WTC11 (cell line): ENCODE measurements around the gene LAMC3. TPM values are rescaled to one million over a fixed set of nuclear protein-coding genes. Genes with fewer than 3 reads are reported as not detected.

Experiments
- ATAC-seq: fragments of 200-7000 bp; cut with Tn5 transposase; 2 replicates; pipeline ENCODE4 v1.10.0; 2021; ENCODE audit warnings: mild to moderate bottlenecking, moderate library complexity
- CTCF ChIA-PET: fragments of 300-600 bp; sonication (Branson Sonifier 250); formaldehyde crosslinking; loops from one replicate; lab custom pipeline; 2021; ENCODE audit warnings: antibody characterized with exemption; lab: Charles Lee
- POLR2A ChIA-PET: fragments of 350-600 bp; sonication (Branson Sonifier 250); formaldehyde crosslinking; loops from one replicate; lab custom pipeline; 2021; ENCODE audit warnings: antibody characterized with exemption; lab: Charles Lee
- DNase-seq: peaks from one replicate; pipeline ENCODE4 v3.0.0; 2021; ENCODE audit warnings: low spot score
- H3K27ac Mint-ChIP-seq: 2 replicates; pipeline ENCODE4 v1.8.0; 2021; ENCODE audit warnings: mixed read lengths
- H3K27me3 Mint-ChIP-seq: 2 replicates; pipeline ENCODE4 v1.8.0; 2021; ENCODE audit warnings: low read depth, mild to moderate bottlenecking, moderate library complexity, mixed read lengths
- H3K36me3 Mint-ChIP-seq: 2 replicates; pipeline ENCODE4 v1.8.0; 2021; ENCODE audit warnings: mixed read lengths
- H3K4me1 Mint-ChIP-seq: 2 replicates; pipeline ENCODE4 v1.8.0; 2022; ENCODE audit warnings: mixed read lengths
- H3K4me3 Mint-ChIP-seq: 2 replicates; pipeline ENCODE4 v1.8.0; 2021; ENCODE audit warnings: mild to moderate bottlenecking, moderate library complexity, mixed read lengths
- H3K9me3 Mint-ChIP-seq: 2 replicates; pipeline ENCODE4 v1.8.0; 2021; ENCODE audit warnings: mixed read lengths
- ATF1 ChIP-seq: sonication (generic); formaldehyde crosslinking; IDR thresholded peaks from 2 replicates; pipeline ENCODE4 v1.8.1; 2023; ENCODE audit warnings: mild to moderate bottlenecking, moderate library complexity, missing genetic modification reagents
- CBFB ChIP-seq: sonication (generic); formaldehyde crosslinking; IDR thresholded peaks from 2 replicates; pipeline ENCODE4 v1.8.1; 2022; ENCODE audit warnings: mild to moderate bottlenecking, low read depth, missing genetic modification reagents
- GRHL2 ChIP-seq: fragments of 250-450 bp; sonication (Bioruptor Pico); IDR thresholded peaks from 2 replicates; pipeline ENCODE4 v1.8.0; 2022; ENCODE audit warnings: mild to moderate bottlenecking, moderate library complexity; ENCODE audit not compliant: insufficient replicate concordance, severe bottlenecking
- RORB ChIP-seq: fragments of 250-450 bp; sonication (Bioruptor Pico); IDR thresholded peaks from 2 replicates; pipeline ENCODE4 v1.9.0; 2021; ENCODE audit warnings: mild to moderate bottlenecking
- TCF7 ChIP-seq: sonication (generic); formaldehyde crosslinking; IDR thresholded peaks from 2 replicates; pipeline ENCODE4 v1.8.0; 2022; ENCODE audit warnings: mild to moderate bottlenecking, low read depth, missing genetic modification reagents, moderate library complexity
- ZNF281 ChIP-seq: sonication (generic); formaldehyde crosslinking; IDR thresholded peaks from 2 replicates; pipeline ENCODE4 v1.8.0; 2023; ENCODE audit warnings: mild to moderate bottlenecking, missing genetic modification reagents
- ZNF423 ChIP-seq: fragments of 250-450 bp; sonication (Bioruptor Pico); IDR thresholded peaks from 2 replicates; pipeline ENCODE4 v2.1.2; 2022; ENCODE audit warnings: mild to moderate bottlenecking, moderate library complexity
- total RNA-seq: library from RNA; stranded (reverse); gene quantifications from 3 replicates; pipeline ENCODE4 v1.2.3, GENCODE V29; 2021
- TF ChIP-seq, protein P1 (sequence below): sonication (generic); formaldehyde crosslinking; IDR thresholded peaks from 2 replicates; pipeline ENCODE4 v1.8.1; 2022; ENCODE audit warnings: missing genetic modification reagents, borderline replicate concordance
- TF ChIP-seq, protein P2 (sequence below): fragments of 250-450 bp; sonication (Bioruptor Pico); IDR thresholded peaks from 2 replicates; pipeline ENCODE4 v1.9.0; 2021; ENCODE audit warnings: mild to moderate bottlenecking
- TF ChIP-seq, protein P3 (sequence below): sonication (generic); formaldehyde crosslinking; IDR thresholded peaks from 2 replicates; pipeline ENCODE4 v1.8.1; 2022; ENCODE audit warnings: low read depth, mild to moderate bottlenecking, moderate library complexity, missing genetic modification reagents, borderline replicate concordance

LAMC3 gene
- total RNA-seq, 1 experiment from 2014 or later: 50.9 TPM

DNA sequence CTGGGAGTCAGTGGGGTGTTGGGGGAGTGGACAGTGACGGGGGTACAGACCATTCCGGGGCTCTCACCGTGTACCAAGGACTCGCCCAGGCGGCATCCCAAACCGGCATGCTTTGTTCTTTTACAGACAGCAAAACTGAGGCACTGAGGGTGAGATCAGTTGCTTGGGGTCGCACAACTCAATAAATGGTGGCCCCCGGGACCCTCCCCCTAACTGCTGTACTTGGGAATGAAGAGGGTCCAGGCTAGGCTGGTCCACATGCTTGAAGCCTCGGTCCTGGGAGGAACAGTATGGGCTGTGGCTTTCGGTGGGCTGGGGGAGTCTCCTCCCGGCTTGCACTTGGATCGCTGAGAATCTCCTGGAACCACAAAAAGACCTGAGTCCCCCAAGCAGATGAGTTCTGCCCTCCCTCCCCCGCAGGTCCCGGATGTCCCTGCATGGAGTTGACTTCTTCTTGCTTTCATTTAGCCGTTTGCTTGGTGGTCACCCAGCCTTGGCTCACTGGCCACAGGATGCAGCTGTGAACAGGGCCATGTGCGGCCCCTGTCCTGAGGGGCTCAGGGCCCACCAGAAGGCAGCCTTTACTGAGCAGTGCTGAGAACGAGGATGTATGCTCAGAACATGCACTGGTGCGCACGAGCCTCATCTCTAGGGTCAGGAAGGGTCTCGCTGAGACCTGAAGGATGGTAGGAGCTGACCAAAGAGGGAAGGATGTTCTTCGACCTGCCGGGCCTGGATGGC, 4.2 kb downstream of the LAMC3 start (continued):
- TF ChIP-seq ATF1 (CRISPR knock-in tag) (no peak), RORB (CRISPR knock-in tag) (no peak), GRHL2 (no peak)

DNA sequence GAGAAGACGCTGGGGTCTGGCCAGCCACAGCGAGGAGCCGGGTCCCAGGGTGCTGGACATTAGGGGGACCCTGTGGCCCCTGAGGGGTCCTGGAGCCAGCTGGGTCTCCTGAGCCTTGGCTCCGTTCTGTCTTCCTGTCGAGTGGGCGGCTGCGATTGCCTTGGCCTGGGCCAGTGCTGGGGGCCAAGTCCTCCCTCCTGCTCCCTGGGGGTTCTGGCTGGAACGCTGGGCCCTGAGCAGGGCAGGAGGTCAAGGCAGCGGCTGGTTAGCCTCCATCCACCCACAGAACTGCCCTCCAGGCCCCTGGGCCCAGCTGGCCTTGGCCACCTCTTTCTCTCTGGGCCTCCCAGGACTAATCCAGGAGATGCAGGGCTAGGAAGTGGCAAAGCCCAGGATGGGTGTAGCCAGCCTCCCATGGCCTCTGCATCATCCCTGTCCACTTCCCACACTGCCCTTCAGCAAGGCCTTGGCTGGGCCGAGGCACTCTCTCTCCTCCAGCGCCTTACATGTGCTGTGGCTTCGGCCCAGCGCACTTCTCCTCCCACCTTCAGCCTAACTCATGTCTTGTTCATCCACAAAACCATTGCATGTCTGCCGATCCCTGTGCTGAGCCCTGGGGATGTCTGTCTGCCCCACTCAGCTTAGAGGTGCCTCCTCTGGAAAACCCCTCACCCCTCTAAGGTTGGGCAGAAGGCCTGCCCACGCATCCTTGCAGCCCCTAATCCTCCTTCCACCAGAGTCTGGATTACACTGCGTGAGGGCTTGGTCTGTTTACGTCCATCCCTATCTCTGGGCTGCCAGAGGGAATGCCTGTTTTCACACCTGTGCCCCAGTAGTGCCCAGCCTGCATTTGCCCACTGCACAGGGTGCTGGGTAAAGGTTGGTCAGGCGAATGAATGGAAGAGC, 5.0 kb downstream of the LAMC3 start:
- CTCF ChIA-PET: interaction anchor here (1.4 to 1.9 kb wide), 2 partner anchors 16 to 32 kb away, joined by 4 to 8 read pairs; no protein-coding TSS in a partner anchor

More for the DNA sequence above, 5.0 kb downstream of the LAMC3 start:
- peaks cover 5% of the 10 kb centered on the region for H3K27me3 Mint-ChIP-seq
- ATAC-seq (no peak), DNase-seq (no peak)
- no peak overlapping the region for H3K4me3 Mint-ChIP-seq
- POLR2A ChIA-PET: interaction anchor here (0.6 kb wide), 1 partner anchor 137 kb away, joined by 6 read pairs; no protein-coding TSS in a partner anchor
- no peaks in the 10 kb centered on the region for H3K9me3 Mint-ChIP-seq
- peak overlapping the region; percentile 65; the same call in 1 of the 2 replicates for H3K27ac Mint-ChIP-seq
- peaks cover 46% of the 10 kb centered on the region for H3K4me1 Mint-ChIP-seq
- H3K36me3 Mint-ChIP-seq: peaks cover 3% of the 10 kb centered on the region; the same call in 1 of the 2 replicates
- TF ChIP-seq ZNF423 (CRISPR knock-in tag) (no peak), TCF7 (CRISPR knock-in tag) (no peak), CBFB (CRISPR knock-in tag) (no peak), ZNF281 (CRISPR knock-in tag) (no peak)
- TF ChIP-seq, protein P1, sequence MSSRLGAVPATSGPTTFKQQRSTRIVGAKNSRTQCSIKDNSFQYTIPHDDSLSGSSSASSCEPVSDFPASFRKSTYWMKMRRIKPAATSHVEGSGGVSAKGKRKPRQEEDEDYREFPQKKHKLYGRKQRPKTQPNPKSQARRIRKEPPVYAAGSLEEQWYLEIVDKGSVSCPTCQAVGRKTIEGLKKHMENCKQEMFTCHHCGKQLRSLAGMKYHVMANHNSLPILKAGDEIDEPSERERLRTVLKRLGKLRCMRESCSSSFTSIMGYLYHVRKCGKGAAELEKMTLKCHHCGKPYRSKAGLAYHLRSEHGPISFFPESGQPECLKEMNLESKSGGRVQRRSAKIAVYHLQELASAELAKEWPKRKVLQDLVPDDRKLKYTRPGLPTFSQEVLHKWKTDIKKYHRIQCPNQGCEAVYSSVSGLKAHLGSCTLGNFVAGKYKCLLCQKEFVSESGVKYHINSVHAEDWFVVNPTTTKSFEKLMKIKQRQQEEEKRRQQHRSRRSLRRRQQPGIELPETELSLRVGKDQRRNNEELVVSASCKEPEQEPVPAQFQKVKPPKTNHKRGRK: no peak
- TF ChIP-seq, protein P2, sequence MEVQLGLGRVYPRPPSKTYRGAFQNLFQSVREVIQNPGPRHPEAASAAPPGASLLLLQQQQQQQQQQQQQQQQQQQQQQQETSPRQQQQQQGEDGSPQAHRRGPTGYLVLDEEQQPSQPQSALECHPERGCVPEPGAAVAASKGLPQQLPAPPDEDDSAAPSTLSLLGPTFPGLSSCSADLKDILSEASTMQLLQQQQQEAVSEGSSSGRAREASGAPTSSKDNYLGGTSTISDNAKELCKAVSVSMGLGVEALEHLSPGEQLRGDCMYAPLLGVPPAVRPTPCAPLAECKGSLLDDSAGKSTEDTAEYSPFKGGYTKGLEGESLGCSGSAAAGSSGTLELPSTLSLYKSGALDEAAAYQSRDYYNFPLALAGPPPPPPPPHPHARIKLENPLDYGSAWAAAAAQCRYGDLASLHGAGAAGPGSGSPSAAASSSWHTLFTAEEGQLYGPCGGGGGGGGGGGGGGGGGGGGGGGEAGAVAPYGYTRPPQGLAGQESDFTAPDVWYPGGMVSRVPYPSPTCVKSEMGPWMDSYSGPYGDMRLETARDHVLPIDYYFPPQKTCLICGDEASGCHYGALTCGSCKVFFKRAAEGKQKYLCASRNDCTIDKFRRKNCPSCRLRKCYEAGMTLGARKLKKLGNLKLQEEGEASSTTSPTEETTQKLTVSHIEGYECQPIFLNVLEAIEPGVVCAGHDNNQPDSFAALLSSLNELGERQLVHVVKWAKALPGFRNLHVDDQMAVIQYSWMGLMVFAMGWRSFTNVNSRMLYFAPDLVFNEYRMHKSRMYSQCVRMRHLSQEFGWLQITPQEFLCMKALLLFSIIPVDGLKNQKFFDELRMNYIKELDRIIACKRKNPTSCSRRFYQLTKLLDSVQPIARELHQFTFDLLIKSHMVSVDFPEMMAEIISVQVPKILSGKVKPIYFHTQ (CRISPR knock-in tag): no peak
- TF ChIP-seq, protein P3, sequence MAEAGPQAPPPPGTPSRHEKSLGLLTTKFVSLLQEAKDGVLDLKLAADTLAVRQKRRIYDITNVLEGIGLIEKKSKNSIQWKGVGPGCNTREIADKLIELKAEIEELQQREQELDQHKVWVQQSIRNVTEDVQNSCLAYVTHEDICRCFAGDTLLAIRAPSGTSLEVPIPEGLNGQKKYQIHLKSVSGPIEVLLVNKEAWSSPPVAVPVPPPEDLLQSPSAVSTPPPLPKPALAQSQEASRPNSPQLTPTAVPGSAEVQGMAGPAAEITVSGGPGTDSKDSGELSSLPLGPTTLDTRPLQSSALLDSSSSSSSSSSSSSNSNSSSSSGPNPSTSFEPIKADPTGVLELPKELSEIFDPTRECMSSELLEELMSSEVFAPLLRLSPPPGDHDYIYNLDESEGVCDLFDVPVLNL (CRISPR knock-in tag): no peak
